GM12873 (cell line): Measurements from ENCODE around the gene C20orf141.

Experiments
- CTCF ChIP-seq: IDR thresholded peaks from 2 replicates; pipeline ENCODE4 v1.5.1; 2012; ENCODE audit warnings: low read depth, mild to moderate bottlenecking, moderate library complexity, low read length, control low read depth; ENCODE audit not compliant: insufficient read depth; ENCODE audit errors: missing control alignments

Gene C20orf141

GRCh38 chr20:2801286-2801728 lies 13.5 kb upstream of the C20orf141 start:
- no peak for TF ChIP-seq CTCF

GRCh38 chr20:2804041-2804828 lies 10.6 kb upstream of the C20orf141 start:
- no peak for TF ChIP-seq CTCF

- no peak for TF ChIP-seq CTCF
Measured at GRCh38 chr20:2804852-2805688, 9.7 kb upstream of the C20orf141 start.

GRCh38 chr20:2805689-2806350 lies 9.0 kb upstream of the C20orf141 start:
- TF ChIP-seq CTCF: no peak

- no peak for TF ChIP-seq CTCF
Measured at GRCh38 chr20:2806351-2806701, 8.5 kb upstream of the C20orf141 start.

GRCh38 chr20:2807019-2807418 lies 7.8 kb upstream of the C20orf141 start:
- no peak for TF ChIP-seq CTCF

GRCh38 chr20:2809690-2810089 lies 5.1 kb upstream of the C20orf141 start:
- TF ChIP-seq CTCF: no peak
